Activated CD8-positive, alpha-beta memory T cell treated with anti-CD3 and anti-CD28 coated beads, Interleukin-2, amount 10 ng/mL, durations not matched to agents 7 days and 5 days (primary cell): ENCODE measurements around the gene B3GALT2. TPM values are rescaled to one million over a fixed set of nuclear protein-coding genes. Genes with fewer than 3 reads are reported as not detected.
"Not testable (repeated sequence)": the region's sequence is repeated elsewhere in the genome, so short reads cannot be mapped to it uniquely, and the experiment has no call there.

ENCODE experiments used
- ATAC-seq: fragments of 150-1000 bp; cut with Tn5 transposase; one replicate; pipeline ENCODE4 v1.10.0; 2021; ENCODE audit warnings: moderate library complexity
- CTCF ChIA-PET: fragments of 350-600 bp; sonication (Branson Sonifier 250); formaldehyde crosslinking; loops from one replicate; lab custom pipeline; 2021; ENCODE audit warnings: antibody characterized with exemption; lab: Charles Lee
- DNase-seq: peaks from one replicate; pipeline ENCODE4 v3.0.0-alpha.2; 2020
- H3K27ac Mint-ChIP-seq: one replicate; pipeline ENCODE4 v1.8.0; 2021; ENCODE audit warnings: mild to moderate bottlenecking, mixed read lengths
- H3K27me3 Mint-ChIP-seq: one replicate; pipeline ENCODE4 v1.8.0; 2021; ENCODE audit warnings: mixed read lengths
- H3K36me3 Mint-ChIP-seq: one replicate; pipeline ENCODE4 v1.8.0; 2021; ENCODE audit warnings: mild to moderate bottlenecking, mixed read lengths
- H3K4me1 Mint-ChIP-seq: one replicate; pipeline ENCODE4 v1.8.0; 2021; ENCODE audit warnings: mixed read lengths
- H3K4me3 Mint-ChIP-seq: one replicate; pipeline ENCODE4 v1.8.0; 2021; ENCODE audit warnings: mild to moderate bottlenecking, moderate library complexity, mixed read lengths
- H3K9me3 Mint-ChIP-seq: one replicate; pipeline ENCODE4 v1.8.0; 2022; ENCODE audit warnings: low read depth, mixed read lengths
- total RNA-seq, 2 experiments: library from RNA; stranded (reverse); gene quantifications; one replicate each; pipeline ENCODE4 v1.2.3, GENCODE V29; 2021

Gene B3GALT2
- total RNA-seq, 2 experiments from 2014 or later: 0.99 to 2.5 TPM

DNA sequence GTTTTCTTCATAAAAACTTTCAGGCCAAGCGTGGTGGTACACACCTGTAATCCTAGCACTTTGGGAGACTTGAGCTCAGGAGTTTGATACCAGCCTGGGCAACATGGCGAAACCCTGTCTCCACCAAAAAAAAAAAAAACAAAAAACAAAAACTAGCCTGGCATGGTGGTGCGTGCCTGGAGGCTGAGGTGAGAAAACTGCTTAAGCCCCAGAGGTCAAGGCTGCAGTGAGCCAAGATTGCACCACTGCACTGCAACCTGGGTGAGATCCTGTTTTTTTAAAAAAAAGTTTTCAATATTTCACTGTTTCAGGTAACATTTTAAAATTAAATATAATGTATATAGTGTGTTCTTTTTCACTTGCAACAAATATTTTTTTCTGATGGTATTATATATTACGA lies 13.5 kb upstream of the B3GALT2 start:
- ATAC-seq (no peak), DNase-seq (no peak)
- CTCF ChIA-PET: no interaction called here
- peaks cover 2% of the 10 kb centered on the region for H3K4me1 Mint-ChIP-seq
- H3K27me3 Mint-ChIP-seq: no peaks in the 10 kb centered on the region
- peaks cover 45% of the 10 kb centered on the region for H3K36me3 Mint-ChIP-seq
- no peak overlapping the region for H3K4me3 Mint-ChIP-seq
- H3K9me3 Mint-ChIP-seq: no peaks in the 10 kb centered on the region
- no peak overlapping the region for H3K27ac Mint-ChIP-seq

DNA sequence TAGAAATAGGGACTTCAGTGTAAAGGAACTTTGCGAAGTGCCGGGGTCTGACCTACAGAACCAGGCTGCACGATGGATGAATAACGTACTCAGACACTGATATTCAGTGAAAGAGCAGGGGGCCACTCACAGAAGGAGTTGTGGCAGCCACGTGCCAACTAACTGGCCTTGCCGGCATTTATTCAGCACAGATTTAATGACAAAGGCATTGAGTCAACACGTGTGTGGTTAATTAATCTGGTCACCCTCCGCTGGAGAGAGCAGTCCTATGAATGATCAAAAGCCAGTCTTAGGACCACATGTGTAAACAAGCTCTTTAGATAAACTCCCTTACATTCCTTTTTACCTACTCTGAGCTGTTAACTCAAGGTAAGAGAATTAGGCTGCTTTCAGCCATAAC lies 6.2 kb upstream of the B3GALT2 start:
- CTCF ChIA-PET: no interaction called here

DNA sequence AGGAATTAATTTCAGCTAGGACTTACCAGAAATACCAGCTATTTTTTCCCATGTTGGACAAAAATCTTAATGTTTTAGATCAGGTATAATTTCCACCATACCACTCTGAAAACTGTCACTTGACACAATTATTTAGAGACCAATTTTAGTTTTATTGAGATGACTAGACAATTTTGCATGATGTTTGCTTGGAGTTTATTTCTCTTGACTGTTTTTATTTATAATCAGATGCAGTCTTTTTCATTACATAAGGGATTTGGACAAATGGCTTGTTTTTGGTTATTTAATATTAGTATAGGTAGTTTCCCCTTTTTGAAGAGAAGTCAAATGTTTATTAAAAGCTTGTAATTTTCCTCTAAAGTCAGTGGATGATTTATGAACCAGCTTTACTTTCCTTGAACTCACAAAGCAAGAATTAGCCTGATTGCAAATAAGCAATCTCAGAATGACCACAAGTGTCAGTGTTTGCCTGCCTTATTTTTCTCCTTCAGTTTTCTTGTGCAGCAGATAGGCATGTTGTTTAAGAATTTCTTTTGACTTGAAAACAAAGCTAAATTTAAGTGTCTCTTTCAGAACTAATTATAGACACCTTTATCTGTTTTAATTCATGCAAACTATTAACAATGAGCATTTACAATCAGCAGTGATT lies 3.8 kb upstream of the B3GALT2 start:
- Mint-ChIP-seq H3K36me3 (peaks cover 40% of the 10 kb centered on the region), H3K9me3 (peaks cover 6% of the 10 kb centered on the region), H3K4me1 (peaks cover 26% of the 10 kb centered on the region), H3K4me3 (no peak overlapping the region), H3K27ac (no peak overlapping the region), H3K27me3 (no peaks in the 10 kb centered on the region)
- CTCF ChIA-PET: interaction anchor here (1.2 kb wide), 1 partner anchor 24 kb away, joined by 3 read pairs; no protein-coding TSS in a partner anchor
- ATAC-seq: no peak
- DNase-seq: no peak

More for the DNA sequence above, 6.2 kb upstream of the B3GALT2 start:
- Mint-ChIP-seq H3K27me3 (no peaks in the 10 kb centered on the region), H3K9me3 (peaks cover 6% of the 10 kb centered on the region), H3K4me1 (peaks cover 12% of the 10 kb centered on the region), H3K36me3 (peaks cover 52% of the 10 kb centered on the region), H3K27ac (no peak overlapping the region), H3K4me3 (no peak overlapping the region)
- DNase-seq: no peak
- no peak for ATAC-seq

DNA sequence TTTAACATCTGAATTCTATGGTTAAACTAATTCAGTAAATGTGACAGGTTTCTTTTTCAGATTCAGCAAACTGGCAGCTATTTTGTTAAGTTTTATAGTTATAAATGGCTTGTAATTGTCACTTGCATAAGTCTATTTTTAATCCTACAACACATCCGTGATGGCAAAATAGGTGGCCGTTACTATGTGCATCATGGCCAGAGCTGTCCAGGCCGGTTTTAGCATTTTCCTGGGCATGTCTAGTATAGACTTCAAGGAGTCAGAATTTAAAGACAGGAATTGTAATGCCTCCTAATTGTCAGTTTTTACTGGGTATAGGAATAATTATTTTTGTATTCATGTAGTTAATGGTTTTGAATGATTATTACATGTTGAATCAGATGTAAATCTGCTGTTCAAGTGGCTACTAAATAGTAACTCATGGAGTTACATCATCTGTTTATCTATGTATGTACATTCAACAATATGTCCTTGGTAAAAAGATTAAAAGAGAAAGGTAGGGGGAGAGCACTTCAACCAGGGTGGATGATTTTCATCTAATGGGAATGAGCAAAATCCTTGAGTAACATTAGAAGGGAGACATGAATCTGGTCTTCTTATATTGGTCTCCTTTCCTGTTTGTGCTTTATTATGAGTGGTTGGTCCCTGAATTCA lies 3.2 kb upstream of the B3GALT2 start:
- Mint-ChIP-seq H3K36me3 (peaks cover 38% of the 10 kb centered on the region), H3K9me3 (peaks cover 6% of the 10 kb centered on the region), H3K27me3 (no peaks in the 10 kb centered on the region), H3K4me1 (peaks cover 28% of the 10 kb centered on the region), H3K27ac (no peak overlapping the region), H3K4me3 (no peak overlapping the region)
- no peak for DNase-seq
- ATAC-seq: no peak
- CTCF ChIA-PET: interaction anchor here (0.6 to 1.2 kb wide), 2 partner anchors 12 to 24 kb away, joined by 3 read pairs; no protein-coding TSS in a partner anchor

DNA sequence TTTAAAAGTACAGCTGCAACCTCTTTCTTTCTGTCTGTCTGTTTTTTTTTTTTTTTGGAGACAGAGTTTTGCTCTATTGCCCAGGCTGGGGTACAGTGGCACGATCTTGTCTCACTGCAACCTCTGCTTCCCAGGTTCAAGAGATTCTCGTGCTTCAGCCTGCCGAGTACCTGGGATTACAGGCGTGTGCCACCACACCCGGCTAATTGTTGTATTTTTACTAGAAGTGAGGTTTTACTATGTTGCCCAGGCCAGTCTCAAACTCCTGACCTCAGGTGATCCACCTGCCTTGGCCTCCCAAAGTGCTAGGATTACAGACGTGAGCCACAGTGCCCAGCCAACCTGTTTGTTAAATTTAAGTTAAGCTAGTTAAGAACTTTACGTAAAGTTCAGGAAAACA lies 2.5 kb upstream of the B3GALT2 start:
- Mint-ChIP-seq H3K4me1 (peaks cover 31% of the 10 kb centered on the region), H3K36me3 (peaks cover 33% of the 10 kb centered on the region)
- H3K9me3 Mint-ChIP-seq, H3K27ac Mint-ChIP-seq, H3K27me3 Mint-ChIP-seq, ATAC-seq, DNase-seq, H3K4me3 Mint-ChIP-seq: not testable (repeated sequence)
- CTCF ChIA-PET: interaction anchor here (0.6 kb wide), 1 partner anchor 12 kb away, joined by 3 read pairs; no protein-coding TSS in a partner anchor

DNA sequence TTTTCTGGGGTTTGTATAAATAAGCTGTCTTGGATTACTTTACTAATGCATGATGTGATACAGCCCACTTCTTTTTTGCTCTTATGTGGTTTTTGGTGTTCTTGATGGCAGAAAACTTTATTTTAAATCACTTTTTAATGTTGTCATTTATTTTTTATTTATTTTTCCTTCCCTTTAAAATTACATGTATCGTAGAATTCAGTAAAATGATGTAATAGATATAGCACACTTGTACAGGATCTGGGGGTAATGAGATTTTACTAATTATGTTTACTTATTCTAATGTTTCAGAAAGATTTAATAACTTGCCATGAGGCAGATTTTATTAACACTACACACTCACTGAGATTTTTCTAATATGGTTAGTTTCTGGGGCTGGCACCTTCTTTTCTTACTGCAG lies 701 bp upstream of the B3GALT2 start:
- H3K9me3 Mint-ChIP-seq: no peaks in the 10 kb centered on the region
- peaks cover 16% of the 10 kb centered on the region for H3K36me3 Mint-ChIP-seq
- CTCF ChIA-PET: no interaction called here
- no peak overlapping the region for H3K4me3 Mint-ChIP-seq
- H3K27me3 Mint-ChIP-seq: no peaks in the 10 kb centered on the region
- no peak for ATAC-seq
- no peak overlapping the region for H3K27ac Mint-ChIP-seq
- no peak for DNase-seq
- peaks cover 35% of the 10 kb centered on the region for H3K4me1 Mint-ChIP-seq

DNA sequence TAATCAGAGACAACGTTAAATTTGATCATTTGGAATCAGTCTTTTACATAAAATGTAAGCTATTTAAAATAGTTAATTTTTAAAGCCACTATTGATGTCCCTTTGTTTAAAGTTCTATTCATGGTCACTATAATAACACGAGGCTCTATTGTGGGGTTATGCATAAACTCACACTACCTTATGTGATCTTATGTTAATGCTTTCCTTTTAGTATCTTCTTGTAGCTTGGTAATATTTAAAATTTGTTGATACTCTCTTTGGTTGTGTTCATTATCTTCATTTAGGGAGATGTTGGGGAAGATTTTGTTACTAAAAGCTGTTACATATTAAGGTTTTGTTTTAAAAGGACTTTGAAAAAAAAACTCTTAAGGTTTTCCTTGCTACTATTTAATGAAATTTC lies 1.2 kb downstream of the B3GALT2 start:
- DNase-seq (no peak), ATAC-seq (no peak)
- H3K4me1 Mint-ChIP-seq: peaks cover 32% of the 10 kb centered on the region
- H3K9me3 Mint-ChIP-seq: no peaks in the 10 kb centered on the region
- H3K27ac Mint-ChIP-seq: peak overlapping the region; percentile 61
- CTCF ChIA-PET: interaction anchor here (1.5 kb wide), 1 partner anchor 209 kb away, joined by 3 read pairs; no protein-coding TSS in a partner anchor
- H3K36me3 Mint-ChIP-seq: peaks cover 4% of the 10 kb centered on the region
- H3K27me3 Mint-ChIP-seq: no peaks in the 10 kb centered on the region
- H3K4me3 Mint-ChIP-seq: peak overlapping the region; percentile 80

DNA sequence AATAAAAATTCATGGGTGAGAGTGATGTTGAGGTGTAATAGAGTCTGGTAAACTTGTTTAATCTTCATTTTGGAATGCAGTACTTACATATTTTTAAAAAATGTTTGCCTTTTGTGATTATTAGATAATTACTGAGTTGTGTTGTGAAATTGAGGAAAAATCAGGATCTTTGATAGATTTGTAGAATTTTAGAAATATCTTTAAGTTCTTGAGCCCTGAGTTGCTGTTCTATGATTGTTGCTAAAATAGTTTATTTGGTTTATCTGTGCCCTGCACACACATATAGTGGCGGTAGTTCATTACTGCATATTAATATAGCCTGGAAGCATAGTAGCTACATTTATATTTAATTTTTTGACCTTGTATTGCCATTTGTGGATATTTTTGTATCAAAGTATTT lies 1.6 kb downstream of the B3GALT2 start:
- peaks cover 30% of the 10 kb centered on the region for H3K4me1 Mint-ChIP-seq
- CTCF ChIA-PET: interaction anchor here (1.5 kb wide), 1 partner anchor 209 kb away, joined by 3 read pairs; no protein-coding TSS in a partner anchor
- peak overlapping the region; percentile 61 for H3K27ac Mint-ChIP-seq
- H3K27me3 Mint-ChIP-seq: no peaks in the 10 kb centered on the region
- no peak for DNase-seq
- peak overlapping the region; percentile 48 for H3K4me3 Mint-ChIP-seq
- H3K36me3 Mint-ChIP-seq: peaks cover 3% of the 10 kb centered on the region
- H3K9me3 Mint-ChIP-seq: no peaks in the 10 kb centered on the region
- no peak for ATAC-seq

DNA sequence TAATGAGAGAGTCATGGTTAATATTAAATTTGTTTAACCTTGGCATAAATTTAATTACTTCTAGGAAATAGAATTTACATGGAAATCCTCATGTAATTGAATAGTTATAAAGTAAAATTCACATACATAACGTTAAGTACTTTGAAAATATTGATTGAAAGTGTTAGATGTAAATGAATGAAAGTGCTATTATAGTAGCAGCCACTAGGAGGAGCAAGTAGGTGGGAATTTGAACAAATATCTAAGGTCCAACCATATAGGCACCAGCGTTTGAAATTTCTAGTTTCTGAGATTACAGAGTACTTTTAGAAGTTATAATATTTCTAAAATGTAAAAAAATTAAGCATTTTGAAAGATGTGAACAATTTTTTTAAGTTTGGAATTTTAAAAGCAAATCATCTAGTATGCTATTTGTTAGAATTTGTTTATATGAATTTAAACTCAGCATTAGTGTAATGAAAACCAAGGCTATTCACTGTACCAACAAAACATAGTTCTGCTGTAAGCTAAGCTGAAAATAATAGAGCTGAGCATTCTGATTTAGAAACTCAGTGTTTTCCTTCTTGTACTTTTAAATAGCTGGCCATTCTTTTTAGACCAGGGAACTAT lies 3.3 kb downstream of the B3GALT2 start:
- peaks cover 26% of the 10 kb centered on the region for H3K4me1 Mint-ChIP-seq
- H3K36me3 Mint-ChIP-seq: peaks cover 1% of the 10 kb centered on the region
- no peak overlapping the region for H3K4me3 Mint-ChIP-seq
- DNase-seq: no peak
- H3K27ac Mint-ChIP-seq: no peak overlapping the region
- CTCF ChIA-PET: no interaction called here
- no peaks in the 10 kb centered on the region for H3K9me3 Mint-ChIP-seq
- peak; percentile 52 for ATAC-seq
- H3K27me3 Mint-ChIP-seq: no peaks in the 10 kb centered on the region

DNA sequence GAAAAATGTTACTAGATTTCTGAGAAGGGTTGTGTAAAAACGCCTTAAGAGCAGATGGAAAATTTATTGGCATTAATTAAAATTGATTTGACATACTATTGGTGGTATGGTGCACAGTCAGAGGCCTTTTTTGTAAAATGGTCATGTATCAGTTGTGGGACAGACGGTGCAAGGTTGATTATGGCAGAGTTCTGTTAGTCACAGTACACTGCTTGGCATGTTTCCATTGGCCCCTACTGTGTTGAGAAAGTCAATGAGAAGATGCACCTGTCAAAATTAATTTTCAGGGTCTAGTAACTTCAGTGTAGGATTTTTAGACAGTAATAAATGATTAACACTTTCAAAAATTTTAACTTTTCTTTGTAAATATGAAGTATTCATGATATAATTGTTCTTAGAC lies 4.4 kb downstream of the B3GALT2 start:
- Mint-ChIP-seq H3K27ac (no peak overlapping the region), H3K27me3 (no peaks in the 10 kb centered on the region), H3K4me3 (no peak overlapping the region), H3K9me3 (peaks cover 2% of the 10 kb centered on the region), H3K36me3 (peaks cover 5% of the 10 kb centered on the region), H3K4me1 (peaks cover 26% of the 10 kb centered on the region)
- CTCF ChIA-PET: no interaction called here
- no peak for ATAC-seq
- no peak for DNase-seq

DNA sequence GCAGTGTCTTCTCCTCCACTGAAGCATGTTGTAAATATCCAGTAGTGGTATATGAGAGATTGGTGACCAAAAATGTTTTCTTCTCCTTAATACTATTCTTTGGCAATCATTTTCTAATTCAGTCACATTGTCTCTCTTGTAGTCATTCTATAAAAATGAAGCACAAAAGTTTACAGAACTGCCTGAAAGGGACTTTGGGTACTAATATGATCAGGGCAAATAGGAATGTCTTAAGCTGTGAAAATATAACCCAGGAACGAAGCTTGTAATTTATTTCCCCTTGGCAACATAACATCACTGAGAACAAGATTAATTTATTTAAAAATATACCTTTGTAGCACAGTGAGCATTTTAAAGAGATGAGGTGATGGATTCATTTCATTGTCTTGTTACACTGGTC lies 4.9 kb downstream of the B3GALT2 start:
- Mint-ChIP-seq H3K9me3 (peaks cover 2% of the 10 kb centered on the region), H3K4me1 (peaks cover 22% of the 10 kb centered on the region), H3K36me3 (peaks cover 8% of the 10 kb centered on the region), H3K4me3 (no peak overlapping the region), H3K27ac (no peak overlapping the region), H3K27me3 (no peaks in the 10 kb centered on the region)
- DNase-seq (no peak), ATAC-seq (no peak)
- CTCF ChIA-PET: no interaction called here

DNA sequence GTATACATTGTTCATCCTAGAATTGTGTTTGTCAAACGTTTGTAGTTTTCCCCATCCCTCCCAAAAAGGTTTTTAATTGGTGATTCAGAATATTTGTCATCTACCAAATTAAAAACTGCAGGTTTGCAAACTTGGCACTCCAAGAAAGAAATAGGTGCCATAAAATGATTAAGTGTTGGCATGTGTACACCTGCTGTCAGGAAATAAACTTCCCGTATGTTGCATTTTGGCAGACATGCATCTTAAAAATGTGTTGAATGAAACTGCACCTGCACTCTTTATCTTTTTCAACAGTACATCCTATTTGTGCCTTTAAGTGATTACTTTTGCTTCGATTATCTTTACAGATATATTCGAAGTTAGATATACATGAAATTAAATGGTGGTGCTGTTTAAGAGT lies 7.3 kb downstream of the B3GALT2 start:
- peaks cover 7% of the 10 kb centered on the region for H3K4me1 Mint-ChIP-seq
- no peak overlapping the region for H3K27ac Mint-ChIP-seq
- peaks cover 2% of the 10 kb centered on the region for H3K9me3 Mint-ChIP-seq
- DNase-seq (no peak), ATAC-seq (no peak)
- H3K27me3 Mint-ChIP-seq: no peaks in the 10 kb centered on the region
- H3K36me3 Mint-ChIP-seq: peaks cover 23% of the 10 kb centered on the region
- no peak overlapping the region for H3K4me3 Mint-ChIP-seq
- CTCF ChIA-PET: no interaction called here

DNA sequence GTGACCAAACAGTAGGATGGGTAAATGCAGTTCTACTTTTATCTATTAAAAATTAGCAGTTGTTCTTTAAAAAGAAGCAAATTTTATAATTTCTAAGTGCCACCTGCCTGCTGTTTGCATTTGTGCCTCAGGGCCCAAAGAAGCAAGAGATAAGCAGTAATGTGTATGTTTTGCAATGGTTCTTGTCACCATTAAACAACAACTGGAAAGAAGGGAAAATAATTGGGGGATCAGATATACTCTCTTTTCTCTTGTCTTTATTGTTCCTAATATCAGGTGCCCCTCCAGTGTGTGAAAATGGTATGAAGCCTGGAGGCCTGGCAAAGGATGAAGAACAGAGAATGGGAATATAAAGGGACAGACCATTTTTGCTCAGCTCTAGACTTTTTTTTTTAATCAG lies 9.6 kb downstream of the B3GALT2 start:
- H3K27ac Mint-ChIP-seq: no peak overlapping the region
- H3K36me3 Mint-ChIP-seq: peaks cover 36% of the 10 kb centered on the region
- CTCF ChIA-PET: no interaction called here
- H3K4me1 Mint-ChIP-seq: peaks cover 2% of the 10 kb centered on the region
- no peak overlapping the region for H3K4me3 Mint-ChIP-seq
- no peak for ATAC-seq
- H3K27me3 Mint-ChIP-seq: no peaks in the 10 kb centered on the region
- H3K9me3 Mint-ChIP-seq: peaks cover 2% of the 10 kb centered on the region
- DNase-seq: no peak

DNA sequence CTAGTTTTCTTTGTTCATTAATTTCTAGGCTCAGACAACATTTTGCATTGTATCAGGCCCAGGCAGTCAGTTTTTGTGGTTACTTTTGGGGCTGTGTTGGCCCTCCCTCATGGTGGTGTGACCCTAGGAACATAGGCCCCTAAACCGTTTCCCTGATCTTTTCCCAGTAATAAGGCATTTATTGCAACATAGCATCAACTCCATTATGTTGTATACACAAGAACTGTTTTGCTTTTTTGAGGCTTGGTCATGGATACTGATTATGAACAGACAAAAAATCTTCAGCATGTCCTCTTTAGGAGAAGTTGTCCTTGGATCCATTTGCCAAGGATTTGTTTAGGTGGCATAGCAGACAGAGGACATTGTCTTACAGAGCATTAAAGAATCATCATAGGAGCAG lies 10.3 kb downstream of the B3GALT2 start:
- CTCF ChIA-PET: no interaction called here
- H3K27me3 Mint-ChIP-seq: no peaks in the 10 kb centered on the region
- DNase-seq: no peak
- H3K9me3 Mint-ChIP-seq: peaks cover 2% of the 10 kb centered on the region
- no peak overlapping the region for H3K4me3 Mint-ChIP-seq
- ATAC-seq: no peak
- peaks cover 41% of the 10 kb centered on the region for H3K36me3 Mint-ChIP-seq
- no peak overlapping the region for H3K27ac Mint-ChIP-seq
- peaks cover under 1% of the 10 kb centered on the region for H3K4me1 Mint-ChIP-seq
